HEK293 (cell line): Measurements from ENCODE around the gene MAP7.
A peak's percentile ranks its signal among the peaks of the same experiment; 100 is the strongest.
"Not testable (repeated sequence)": the region's sequence is repeated elsewhere in the genome, so short reads cannot be mapped to it uniquely, and the experiment has no call there.

Experiments used
- CTCF ChIA-PET: fragments of 350-600 bp; formaldehyde crosslinking; extraction: SDS; loops from one replicate; lab custom pipeline; 2021; ENCODE audit warnings: antibody characterized with exemption; lab: Yijun Ruan, JAX
- POLR2A ChIA-PET: fragments of 300-600 bp; formaldehyde crosslinking; extraction: SDS; loops from one replicate; lab custom pipeline; 2020; ENCODE audit warnings: antibody characterized with exemption, inconsistent platforms; lab: Yijun Ruan, JAX
- H3K27ac ChIP-seq: fragments of 200-500 bp; sonication (Bioruptor generic); 2 replicates; pipeline ENCODE4 v1.5.1; 2014; ENCODE audit warnings: low read depth, low read length, control low read depth, inconsistent platforms; ENCODE audit errors: extremely low read depth
- H3K36me3 ChIP-seq, 2 experiments: fragments of 200-500 bp in 1 of 2; sonication (Bioruptor generic) in 1 of 2; 1 replicate in 1 of 2; 2 replicates in 1 of 2; pipeline ENCODE4 v1.5.1; 2014 to 2017; ENCODE audit warnings: inconsistent platforms in 2 of 2, low read length in 2 of 2; ENCODE audit not compliant: control insufficient read depth in 2 of 2, insufficient read depth in 1 of 2
- H3K4me1 ChIP-seq: fragments of 200-500 bp; sonication (Bioruptor generic); 2 replicates; pipeline ENCODE4 v1.5.1; 2014; ENCODE audit warnings: mild to moderate bottlenecking, low read length, inconsistent platforms; ENCODE audit not compliant: control insufficient read depth, insufficient read depth
- H3K4me3 ChIP-seq: 2 replicates; pipeline ENCODE4 v1.5.1; 2011; ENCODE audit warnings: low read depth, mild to moderate bottlenecking, control low read depth, low read length, moderate library complexity
- H3K9me3 ChIP-seq: fragments of 200-500 bp; sonication (Bioruptor generic); 2 replicates; pipeline ENCODE4 v1.5.1; 2014; ENCODE audit warnings: low read depth, low read length, inconsistent platforms; ENCODE audit not compliant: control insufficient read depth, insufficient read depth
- FEZF1 ChIP-seq: fragments of 450-650 bp; formaldehyde crosslinking; IDR thresholded peaks from 2 replicates; pipeline ENCODE4 v1.5.1; 2016; ENCODE audit warnings: missing biosample characterization, missing genetic modification characterization
- GLI4 ChIP-seq: fragments of 450-650 bp; formaldehyde crosslinking; IDR thresholded peaks from 2 replicates; pipeline ENCODE4 v1.5.1; 2016; ENCODE audit warnings: missing biosample characterization, missing genetic modification characterization
- GLIS2 ChIP-seq: fragments of 450-650 bp; formaldehyde crosslinking; IDR thresholded peaks from 2 replicates; pipeline ENCODE4 v1.5.1; 2016; ENCODE audit warnings: missing biosample characterization, missing genetic modification characterization
- KLF8 ChIP-seq: fragments of 450-650 bp; formaldehyde crosslinking; IDR thresholded peaks from 2 replicates; pipeline ENCODE4 v1.5.1; 2016; ENCODE audit warnings: missing biosample characterization, missing genetic modification characterization
- REPIN1 ChIP-seq: fragments of 450-650 bp; formaldehyde crosslinking; IDR thresholded peaks from 2 replicates; pipeline ENCODE4 v1.5.1; 2017; ENCODE audit warnings: missing biosample characterization, missing genetic modification characterization, low read depth
- TRIM28 ChIP-seq: IDR thresholded peaks from 2 replicates; pipeline ENCODE4 v1.6.1; 2011; ENCODE audit warnings: low read length, control low read depth, borderline replicate concordance
- ZBTB17 ChIP-seq: fragments of 450-650 bp; formaldehyde crosslinking; IDR thresholded peaks from 2 replicates; pipeline ENCODE4 v1.5.1; 2016; ENCODE audit warnings: missing biosample characterization, missing genetic modification characterization
- ZBTB49 ChIP-seq: fragments of 450-650 bp; formaldehyde crosslinking; IDR thresholded peaks from 2 replicates; pipeline ENCODE4 v1.5.1; 2016; ENCODE audit warnings: missing biosample characterization, missing genetic modification characterization, low read depth
- ZFP41 ChIP-seq: fragments of 450-650 bp; formaldehyde crosslinking; IDR thresholded peaks from 2 replicates; pipeline ENCODE4 v1.5.1; 2016; ENCODE audit warnings: missing biosample characterization, missing genetic modification characterization, borderline replicate concordance
- ZNF10 ChIP-seq: fragments of 450-650 bp; formaldehyde crosslinking; IDR thresholded peaks from 2 replicates; pipeline ENCODE4 v1.5.1; 2017; ENCODE audit warnings: missing biosample characterization, missing genetic modification characterization
- ZNF121 ChIP-seq: fragments of 450-650 bp; formaldehyde crosslinking; IDR thresholded peaks from 2 replicates; pipeline ENCODE4 v1.5.1; 2016; ENCODE audit warnings: missing biosample characterization, missing genetic modification characterization
- ZNF138 ChIP-seq: fragments of 450-650 bp; formaldehyde crosslinking; IDR thresholded peaks from 2 replicates; pipeline ENCODE4 v1.5.1; 2016; ENCODE audit warnings: missing biosample characterization, missing genetic modification characterization, borderline replicate concordance
- ZNF140 ChIP-seq: fragments of 450-650 bp; formaldehyde crosslinking; IDR thresholded peaks from 2 replicates; pipeline ENCODE4 v1.5.1; 2016; ENCODE audit warnings: missing biosample characterization, missing genetic modification characterization
- ZNF169 ChIP-seq: fragments of 450-650 bp; formaldehyde crosslinking; IDR thresholded peaks from 2 replicates; pipeline ENCODE4 v1.5.1; 2016; ENCODE audit warnings: missing biosample characterization, missing genetic modification characterization
- ZNF174 ChIP-seq: fragments of 450-650 bp; formaldehyde crosslinking; IDR thresholded peaks from 2 replicates; pipeline ENCODE4 v1.5.0; 2017; ENCODE audit warnings: missing biosample characterization, mild to moderate bottlenecking, missing genetic modification characterization
- ZNF23 ChIP-seq: fragments of 450-650 bp; formaldehyde crosslinking; IDR thresholded peaks from 2 replicates; pipeline ENCODE4 v1.5.1; 2016; ENCODE audit warnings: missing biosample characterization, missing genetic modification characterization, borderline replicate concordance
- ZNF311 ChIP-seq: fragments of 450-650 bp; formaldehyde crosslinking; IDR thresholded peaks from 2 replicates; pipeline ENCODE4 v1.5.1; 2017; ENCODE audit warnings: missing biosample characterization, missing genetic modification characterization, borderline replicate concordance
- ZNF366 ChIP-seq: fragments of 450-650 bp; formaldehyde crosslinking; conservative IDR thresholded peaks from 2 replicates; pipeline ENCODE4 v1.5.1; 2016; ENCODE audit warnings: missing biosample characterization, missing genetic modification characterization
- ZNF626 ChIP-seq: fragments of 450-650 bp; sonication (Bioruptor Pico); formaldehyde crosslinking; IDR thresholded peaks from 2 replicates; pipeline ENCODE4 v1.5.1; 2018; ENCODE audit warnings: missing biosample characterization, missing genetic modification characterization, inconsistent platforms
- ZNF639 ChIP-seq: fragments of 450-650 bp; formaldehyde crosslinking; IDR thresholded peaks from 2 replicates; pipeline ENCODE4 v1.5.1; 2016; ENCODE audit warnings: missing biosample characterization, missing genetic modification characterization
- ZNF843 ChIP-seq: fragments of 450-650 bp; formaldehyde crosslinking; IDR thresholded peaks from 2 replicates; pipeline ENCODE4 v1.5.1; 2016; ENCODE audit warnings: missing biosample characterization, missing genetic modification characterization
- TF ChIP-seq, protein P1 (sequence below): fragments of 450-650 bp; formaldehyde crosslinking; IDR thresholded peaks from 2 replicates; pipeline ENCODE4 v1.5.1; 2016; ENCODE audit warnings: missing biosample characterization, missing genetic modification characterization
- TF ChIP-seq, protein P2 (sequence below): fragments of 450-650 bp; formaldehyde crosslinking; IDR thresholded peaks from 2 replicates; pipeline ENCODE4 v1.5.1; 2016; ENCODE audit warnings: missing biosample characterization, missing genetic modification characterization

MAP7 gene

DNA sequence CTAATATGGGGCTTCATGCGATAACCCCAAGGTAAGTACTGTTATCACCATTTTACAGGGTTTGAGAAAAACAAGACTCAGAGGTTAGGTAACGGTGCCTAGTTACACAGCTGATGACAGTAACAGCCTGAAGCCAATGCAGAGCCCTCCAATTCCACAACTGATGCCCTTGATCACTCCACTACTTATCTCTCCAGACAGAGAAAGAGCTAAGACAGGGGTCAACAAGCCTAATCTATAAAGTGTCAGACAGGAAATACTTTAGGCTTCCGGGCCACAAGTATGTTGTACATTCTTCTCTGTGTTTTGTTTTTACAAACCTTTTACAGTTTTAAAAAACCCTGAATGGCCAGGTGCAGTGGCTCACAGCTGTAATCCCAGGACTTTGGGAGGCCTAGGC lies 50.9 kb downstream of the MAP7 start:
- CTCF ChIA-PET, result interaction anchor here (0.7 to 1.6 kb wide), 2 partner anchors 51 to 187 kb away, joined by 3 to 5 read pairs; partner anchors contain the start of gene MAP7
- Histone ChIP-seq H3K36me3 (no peaks in the 10 kb centered on the region), H3K4me3 (no peak overlapping the region), H3K4me1 (peaks cover 7% of the 10 kb centered on the region), H3K9me3 (no peaks in the 10 kb centered on the region), H3K27ac (no peak overlapping the region)
- POLR2A ChIA-PET, result no interaction called here
- TF ChIP-seq TRIM28, result 0 out of 2 replicates have a peak, but pooled peaks have one; percentile 15
- no peak for TF ChIP-seq ZNF169 (tag by site-specific recombination)

DNA sequence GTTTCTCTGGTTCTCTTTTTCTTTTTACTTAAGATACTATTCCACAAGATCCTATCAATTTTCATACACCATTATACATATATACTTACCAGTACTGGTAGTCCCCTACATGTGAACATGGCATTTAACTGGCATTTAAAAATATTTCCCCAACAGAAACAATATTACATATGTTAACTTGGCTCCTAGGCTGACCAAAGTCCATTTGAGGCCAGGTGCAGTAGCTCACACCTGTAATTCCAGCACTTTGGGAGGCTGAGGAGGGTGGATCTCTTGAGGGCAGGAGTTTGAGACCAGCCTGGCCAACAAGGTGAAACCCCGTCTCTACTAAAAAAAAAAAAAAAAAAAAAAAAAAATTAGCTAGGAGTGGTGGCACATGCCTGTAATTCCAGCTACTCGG lies 53.8 kb downstream of the MAP7 start:
- H3K4me3 ChIP-seq, H3K36me3 ChIP-seq, H3K4me1 ChIP-seq, H3K27ac ChIP-seq, H3K9me3 ChIP-seq, POLR2A ChIA-PET: not testable (repeated sequence)
- CTCF ChIA-PET, result interaction anchor here (1.0 kb wide), 1 partner anchor 29 kb away, joined by 3 read pairs; no protein-coding TSS in a partner anchor
- TF ChIP-seq, protein P1, sequence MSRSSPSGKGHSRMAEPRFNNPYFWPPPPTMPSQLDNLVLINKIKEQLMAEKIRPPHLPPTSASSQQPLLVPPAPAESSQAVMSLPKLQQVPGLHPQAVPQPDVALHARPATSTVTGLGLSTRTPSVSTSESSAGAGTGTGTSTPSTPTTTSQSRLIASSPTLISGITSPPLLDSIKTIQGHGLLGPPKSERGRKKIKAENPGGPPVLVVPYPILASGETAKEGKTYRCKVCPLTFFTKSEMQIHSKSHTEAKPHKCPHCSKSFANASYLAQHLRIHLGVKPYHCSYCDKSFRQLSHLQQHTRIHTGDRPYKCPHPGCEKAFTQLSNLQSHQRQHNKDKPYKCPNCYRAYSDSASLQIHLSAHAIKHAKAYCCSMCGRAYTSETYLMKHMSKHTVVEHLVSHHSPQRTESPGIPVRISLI (tag by site-specific recombination), result peak; percentile 27; the same call in 1 of the 2 replicates

DNA sequence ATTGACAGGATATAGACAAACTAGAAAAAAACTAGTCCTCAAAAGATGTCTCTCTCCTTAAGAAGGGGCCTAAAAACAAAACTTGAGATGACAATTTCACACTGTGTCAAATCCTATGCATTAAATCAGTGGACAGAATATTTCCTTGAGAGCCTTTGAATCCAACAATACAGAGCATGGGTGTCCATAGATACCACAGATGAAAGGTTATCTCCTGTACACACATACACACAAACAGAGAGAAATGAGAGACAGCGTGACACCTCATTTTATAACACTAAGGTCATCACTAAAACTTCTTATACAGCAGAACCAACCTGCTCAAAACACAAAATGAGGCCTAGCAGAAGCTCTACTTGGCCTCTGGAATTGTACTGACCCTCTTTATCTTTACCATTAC lies 55.5 kb downstream of the MAP7 start:
- TF ChIP-seq ZBTB49 (tag by site-specific recombination), result no peak
- no peak for TF ChIP-seq ZNF23 (tag by site-specific recombination)
- TF ChIP-seq, protein P2, sequence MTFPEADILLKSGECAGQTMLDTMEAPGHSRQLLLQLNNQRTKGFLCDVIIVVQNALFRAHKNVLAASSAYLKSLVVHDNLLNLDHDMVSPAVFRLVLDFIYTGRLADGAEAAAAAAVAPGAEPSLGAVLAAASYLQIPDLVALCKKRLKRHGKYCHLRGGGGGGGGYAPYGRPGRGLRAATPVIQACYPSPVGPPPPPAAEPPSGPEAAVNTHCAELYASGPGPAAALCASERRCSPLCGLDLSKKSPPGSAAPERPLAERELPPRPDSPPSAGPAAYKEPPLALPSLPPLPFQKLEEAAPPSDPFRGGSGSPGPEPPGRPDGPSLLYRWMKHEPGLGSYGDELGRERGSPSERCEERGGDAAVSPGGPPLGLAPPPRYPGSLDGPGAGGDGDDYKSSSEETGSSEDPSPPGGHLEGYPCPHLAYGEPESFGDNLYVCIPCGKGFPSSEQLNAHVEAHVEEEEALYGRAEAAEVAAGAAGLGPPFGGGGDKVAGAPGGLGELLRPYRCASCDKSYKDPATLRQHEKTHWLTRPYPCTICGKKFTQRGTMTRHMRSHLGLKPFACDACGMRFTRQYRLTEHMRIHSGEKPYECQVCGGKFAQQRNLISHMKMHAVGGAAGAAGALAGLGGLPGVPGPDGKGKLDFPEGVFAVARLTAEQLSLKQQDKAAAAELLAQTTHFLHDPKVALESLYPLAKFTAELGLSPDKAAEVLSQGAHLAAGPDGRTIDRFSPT (tag by site-specific recombination), result no peak
- TF ChIP-seq ZNF140 (tag by site-specific recombination), result no peak
- no peak for TF ChIP-seq GLIS2 (tag by site-specific recombination)
- no peak for TF ChIP-seq GLI4 (tag by site-specific recombination)
- no peak for TF ChIP-seq KLF8 (tag by site-specific recombination)
- TF ChIP-seq REPIN1 (tag by site-specific recombination), result no peak
- TF ChIP-seq ZNF10, result no peak
- no peak for TF ChIP-seq ZNF174 (tag by site-specific recombination)
- TF ChIP-seq, all 188 proteins: peak for 0
- H3K4me3 ChIP-seq, result no peak overlapping the region
- ChIA-PET CTCF (no interaction called here), POLR2A (no interaction called here)
- no peaks in the 10 kb centered on the region for H3K9me3 ChIP-seq
- H3K4me1 ChIP-seq, result 0 out of 2 replicates have a peak, but pooled peaks cover 4% of the 10 kb centered on the region
- H3K36me3 ChIP-seq, result no peaks in the 10 kb centered on the region
- no peak overlapping the region for H3K27ac ChIP-seq

- CTCF ChIA-PET, result no interaction called here
- no peaks in the 10 kb centered on the region for H3K36me3 ChIP-seq
- H3K4me1 ChIP-seq, result 0 out of 2 replicates have a peak, but pooled peaks cover 4% of the 10 kb centered on the region
- H3K4me3 ChIP-seq, result no peak overlapping the region
- POLR2A ChIA-PET, result no interaction called here
- no peak overlapping the region for H3K27ac ChIP-seq
- no peaks in the 10 kb centered on the region for H3K9me3 ChIP-seq
- TF ChIP-seq ZFP41, result no peak
- TF ChIP-seq ZNF843 (tag by site-specific recombination), result no peak
- no peak for TF ChIP-seq KLF8 (tag by site-specific recombination)
- TF ChIP-seq FEZF1 (tag by site-specific recombination), result no peak
- no peak for TF ChIP-seq ZNF121 (tag by site-specific recombination)
- TF ChIP-seq ZNF138 (tag by site-specific recombination), result no peak
- no peak for TF ChIP-seq ZBTB17 (tag by site-specific recombination)
- no peak for TF ChIP-seq ZNF311 (tag by site-specific recombination)
- TF ChIP-seq ZNF366 (tag by site-specific recombination), result no peak
- no peak for TF ChIP-seq ZNF626 (tag by site-specific recombination)
- no peak for TF ChIP-seq ZNF639 (tag by site-specific recombination)
Observed at GRCh38 chr6:136494059-136494458, 56.2 kb downstream of the MAP7 start.
